Activated CD4-positive, CD25-positive, alpha-beta regulatory T cell treated with anti-CD3 and anti-CD28 coated beads, Interleukin-2, amount 50 U/mL, for 72 hours (primary cell): ENCODE measurements around the gene TMA7.

Experiments used
- DNase-seq: peaks from one replicate; pipeline ENCODE4 v3.0.0; 2021

The TMA7 gene

DNA sequence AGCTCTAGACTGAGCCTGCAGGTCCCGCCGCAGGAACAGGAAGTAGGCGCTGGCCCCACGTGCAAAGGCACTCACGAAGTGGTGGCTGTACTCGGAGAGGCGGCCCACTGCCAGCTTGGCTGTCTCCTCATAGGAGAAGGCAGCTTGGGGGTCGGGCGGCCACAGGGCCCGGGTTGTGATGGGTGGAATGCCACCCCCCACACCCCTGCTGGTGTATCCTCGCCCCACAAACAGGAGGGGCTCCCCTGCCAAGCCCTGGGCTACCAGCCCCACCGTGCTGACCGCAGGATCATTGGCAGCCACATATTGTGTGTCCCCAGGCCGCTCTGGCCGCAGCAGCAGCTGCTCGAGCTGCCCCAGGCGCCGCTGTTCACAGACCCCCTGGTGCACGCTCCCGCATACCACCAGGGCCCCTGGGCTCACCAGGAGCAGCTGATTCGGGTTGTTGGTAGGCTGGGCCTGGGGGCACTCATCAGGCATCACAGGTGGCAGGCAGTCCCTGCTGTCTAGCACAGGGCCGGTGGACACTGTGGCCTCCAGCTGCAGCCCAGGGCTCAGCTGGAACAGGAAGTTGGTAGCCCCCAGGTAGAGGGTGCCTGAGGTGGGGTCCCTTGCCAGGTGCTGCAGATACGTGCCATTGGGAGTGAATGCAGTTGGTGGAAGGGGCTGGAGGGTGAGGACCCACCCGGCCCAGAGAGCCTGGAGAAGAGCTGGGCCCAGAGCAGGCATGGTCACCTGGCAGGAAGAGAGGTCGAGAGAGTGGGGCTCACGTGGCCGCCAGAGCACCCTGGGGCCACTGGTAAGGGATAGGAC lies 16.0 kb upstream of the TMA7 start:
- no peak for DNase-seq

DNA sequence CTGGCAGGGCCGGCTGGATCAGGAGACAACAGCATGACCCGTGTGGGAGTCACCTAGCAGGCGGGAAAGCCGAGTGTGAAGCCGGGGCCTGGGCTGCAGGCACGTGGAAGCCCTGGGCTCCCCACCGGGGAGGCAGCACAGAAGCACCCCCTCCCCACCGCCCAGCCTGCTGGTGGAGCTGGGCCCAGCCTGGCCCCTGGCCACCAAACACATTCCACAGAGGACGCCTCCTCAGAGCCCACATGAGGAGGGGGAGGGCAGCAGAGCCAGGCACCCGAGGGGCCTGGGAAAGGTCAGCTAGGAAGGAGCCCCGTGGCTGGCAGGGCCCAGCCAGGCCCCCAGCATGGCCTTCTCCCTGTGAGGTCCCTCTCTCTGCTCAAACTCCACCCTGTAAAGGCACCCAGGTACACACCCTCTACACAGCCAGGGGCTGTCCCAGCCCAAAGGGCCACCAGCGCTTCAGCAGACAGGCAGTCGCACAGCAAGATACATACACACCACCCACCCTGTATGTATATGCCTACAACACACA lies 14.7 kb upstream of the TMA7 start:
- DNase-seq = no peak

DNA sequence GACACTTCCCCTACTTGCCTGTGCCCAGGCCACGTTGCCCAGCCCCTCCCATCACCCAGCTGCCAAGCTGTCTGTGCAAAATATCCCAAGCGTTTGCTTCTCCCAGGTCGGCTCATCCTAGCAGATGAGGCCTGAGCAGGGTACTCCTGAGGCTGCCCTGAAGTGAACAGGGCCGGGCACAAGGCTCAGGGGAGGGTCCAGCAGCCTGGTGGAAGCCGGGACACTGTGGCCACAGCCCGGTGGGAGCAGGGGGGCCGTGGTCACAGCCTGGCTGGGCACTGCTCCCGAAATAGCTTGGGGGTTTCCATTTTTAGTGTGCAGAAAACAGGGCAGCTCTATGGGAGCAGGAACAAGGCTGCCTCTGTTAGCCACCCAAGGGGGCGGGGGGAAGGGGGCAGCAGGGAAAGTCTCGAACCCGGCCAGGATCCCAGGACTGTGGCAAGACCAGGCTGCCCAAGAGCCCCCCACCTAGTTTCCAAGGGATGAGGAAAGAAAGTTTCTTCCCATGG lies 13.6 kb upstream of the TMA7 start:
- no peak for DNase-seq

DNA sequence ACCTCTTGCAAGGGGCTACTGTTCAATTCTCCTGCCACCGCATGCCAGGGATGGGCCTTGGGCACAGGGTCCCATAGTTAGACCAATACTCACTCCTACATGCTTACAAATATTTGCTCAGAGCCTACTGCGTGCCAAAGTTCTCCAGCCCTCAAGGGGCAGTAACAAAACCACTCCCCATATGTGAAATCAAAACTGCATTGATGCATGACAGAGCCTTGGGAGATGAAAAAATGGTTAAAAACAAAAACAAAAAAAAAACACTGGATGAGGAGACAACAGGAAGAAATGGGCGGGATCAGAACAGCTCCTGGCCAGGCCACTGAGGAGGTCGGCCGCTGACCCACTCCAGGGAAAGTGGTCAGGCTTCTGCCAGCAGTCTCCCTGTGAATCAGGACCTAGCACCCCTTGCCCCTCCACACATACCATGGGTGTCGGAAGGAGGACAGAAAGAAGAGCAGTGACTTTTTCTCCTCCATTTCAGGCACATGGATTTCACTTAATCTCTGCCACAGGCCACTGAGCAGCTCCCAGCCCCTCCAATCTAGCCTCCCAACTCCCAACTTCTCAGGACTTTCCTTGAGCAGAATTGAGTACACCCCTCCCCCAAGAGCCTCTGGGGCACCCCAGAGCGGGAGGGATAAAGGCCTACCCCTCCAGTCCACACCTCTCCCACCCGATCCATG lies 13.0 kb upstream of the TMA7 start:
- no peak for DNase-seq

DNA sequence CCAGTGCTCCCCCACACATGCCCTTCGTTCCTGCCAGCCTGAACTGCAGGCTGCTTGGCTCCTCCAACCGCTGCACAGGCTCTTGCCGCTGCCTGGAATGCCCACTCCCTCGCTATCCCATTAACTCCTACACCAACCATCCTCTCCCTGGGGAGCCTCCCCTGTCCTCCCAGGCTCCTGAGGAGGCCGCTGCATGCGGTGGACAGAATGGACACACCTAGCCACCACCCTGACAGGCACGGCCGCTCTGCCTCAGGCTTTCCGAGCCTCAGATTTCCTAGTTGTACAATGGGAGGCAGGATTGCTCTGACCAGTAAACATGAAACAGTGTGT lies 12.5 kb upstream of the TMA7 start:
- no peak for DNase-seq

DNA sequence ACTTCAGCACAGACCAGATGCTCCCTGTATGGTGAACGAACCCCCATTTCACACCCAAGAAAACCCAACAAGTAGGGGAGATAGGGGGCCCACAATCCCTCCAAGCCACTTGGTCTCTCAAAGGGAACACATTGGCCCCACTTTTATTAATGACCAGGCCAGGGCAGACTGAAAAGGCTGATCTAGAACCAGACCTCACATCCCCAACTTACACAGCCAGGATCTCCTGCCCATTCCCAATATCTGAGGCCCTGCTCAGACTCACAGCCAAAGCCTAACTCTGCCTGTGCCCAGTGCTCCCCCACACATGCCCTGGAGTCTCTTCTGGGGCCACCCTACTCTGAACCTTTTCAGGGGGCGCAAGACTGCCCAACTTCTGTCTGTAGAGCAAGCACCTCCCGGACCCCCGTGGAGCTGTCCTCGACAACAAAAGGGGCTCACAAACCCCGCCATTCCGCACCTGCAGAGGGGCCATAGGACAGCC lies 11.9 kb upstream of the TMA7 start:
- DNase-seq = no peak

DNA sequence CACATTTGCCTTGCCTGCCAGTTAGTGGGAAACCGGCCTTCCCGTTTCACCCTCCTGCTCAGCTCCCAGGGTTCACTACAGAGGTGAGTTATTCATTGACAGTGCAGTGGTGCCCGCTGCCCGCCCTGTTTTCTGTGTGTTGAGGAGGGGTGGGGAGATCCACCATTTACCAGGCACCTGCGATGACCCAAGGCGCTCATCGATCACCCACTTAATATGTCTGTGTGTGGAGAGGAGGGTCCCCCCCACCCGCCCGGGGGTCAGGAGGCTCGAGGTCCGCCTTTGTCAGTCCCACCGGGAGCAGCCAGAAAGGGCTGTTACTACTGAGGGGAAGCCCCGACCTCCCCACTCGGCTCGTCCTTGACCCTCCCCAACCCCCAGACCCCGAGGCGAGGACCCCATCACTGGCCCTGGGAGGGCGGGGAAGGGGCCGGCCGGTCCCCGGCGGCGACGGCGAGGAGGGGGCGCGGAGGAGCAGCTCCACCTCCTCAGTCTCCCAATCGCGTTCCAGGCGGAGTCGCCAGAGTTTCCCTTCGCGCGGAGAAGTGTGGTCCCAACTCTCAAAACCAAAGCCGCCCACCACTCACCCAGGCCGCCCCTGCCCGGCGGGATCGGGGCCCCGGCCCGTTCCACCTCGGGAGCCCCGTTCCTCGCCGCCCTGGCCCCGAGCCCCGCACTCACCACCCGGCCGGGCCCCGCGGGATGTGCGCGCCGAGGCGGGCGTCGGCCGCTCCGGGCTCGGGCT lies 11.3 kb upstream of the TMA7 start:
- DNase-seq = peak; percentile 40

DNA sequence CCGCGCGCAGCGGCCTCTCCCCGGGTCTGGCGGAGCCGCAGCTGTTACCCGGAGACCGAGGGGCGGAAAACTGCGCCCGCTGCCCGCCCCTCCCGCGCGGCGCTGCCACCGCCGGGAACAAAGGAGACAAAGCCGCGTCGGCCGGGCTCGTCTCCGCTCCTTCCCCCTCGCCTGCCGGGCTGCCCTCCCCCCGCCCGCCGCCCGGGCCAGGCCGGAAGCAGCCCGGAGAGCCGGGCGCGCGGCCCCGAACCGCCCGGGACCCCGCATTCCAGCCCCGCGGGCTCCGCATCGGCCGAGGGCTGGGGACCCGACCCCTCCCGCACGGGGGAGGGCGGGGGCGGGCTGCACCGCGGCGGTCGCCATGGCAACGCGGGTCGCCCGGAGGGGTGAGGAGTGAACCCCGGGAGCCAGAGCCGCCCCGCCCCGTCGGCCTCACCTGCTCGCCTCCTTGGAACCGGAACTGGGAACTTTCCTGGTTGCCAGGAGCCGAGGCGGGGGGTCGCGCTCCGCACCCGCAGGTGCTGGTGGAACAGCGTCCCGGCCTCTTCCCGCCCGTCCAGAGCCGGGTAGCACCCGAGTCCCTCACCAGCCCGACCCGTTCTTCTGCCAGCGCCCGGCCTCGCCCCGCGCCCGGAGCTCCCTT lies 10.6 kb upstream of the TMA7 start:
- DNase-seq = peak; percentile 61

DNA sequence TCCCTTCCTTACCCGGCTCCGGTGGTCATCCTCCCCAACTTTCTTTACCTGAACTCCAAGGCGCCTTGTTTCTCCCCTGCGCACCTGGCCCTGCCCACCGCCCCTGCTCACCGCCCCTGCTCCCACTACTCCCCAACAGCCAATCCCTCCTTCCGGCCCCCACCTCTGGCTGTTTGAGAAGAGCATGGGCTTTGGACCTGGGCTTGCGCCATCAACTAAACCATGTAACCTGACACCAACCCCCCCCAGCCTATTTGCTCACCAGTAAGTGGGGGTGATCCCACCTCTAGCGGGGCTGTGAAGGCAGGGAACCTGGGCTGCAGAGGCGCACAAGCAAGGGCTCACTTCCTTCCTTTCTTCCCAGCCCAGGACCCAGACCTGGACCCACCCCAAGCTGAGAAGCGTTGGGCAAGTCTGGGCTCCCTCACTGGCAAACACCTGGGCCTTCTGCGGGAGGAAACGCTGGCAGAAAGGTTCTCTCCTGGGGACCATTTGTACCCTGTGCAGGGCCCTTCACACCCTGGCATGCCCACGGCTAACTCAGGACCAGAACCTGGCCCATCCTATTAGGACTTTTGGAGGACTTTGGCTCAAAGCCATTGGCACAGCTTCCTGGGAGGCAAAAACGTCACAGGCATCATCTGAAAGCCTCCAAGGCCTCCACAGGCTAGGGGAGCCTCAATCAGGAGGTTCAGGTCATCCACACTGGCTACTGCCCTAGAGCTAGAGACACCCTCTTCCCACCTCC lies 9.9 kb upstream of the TMA7 start, which contains the start of gene PLXNB1:
TSS of gene PLXNB1 (minus strand) at position 127 of the 748 bp plus-strand sequence. CDS start 5,475 bp downstream, outside the sequence.
- no peak for DNase-seq

DNA sequence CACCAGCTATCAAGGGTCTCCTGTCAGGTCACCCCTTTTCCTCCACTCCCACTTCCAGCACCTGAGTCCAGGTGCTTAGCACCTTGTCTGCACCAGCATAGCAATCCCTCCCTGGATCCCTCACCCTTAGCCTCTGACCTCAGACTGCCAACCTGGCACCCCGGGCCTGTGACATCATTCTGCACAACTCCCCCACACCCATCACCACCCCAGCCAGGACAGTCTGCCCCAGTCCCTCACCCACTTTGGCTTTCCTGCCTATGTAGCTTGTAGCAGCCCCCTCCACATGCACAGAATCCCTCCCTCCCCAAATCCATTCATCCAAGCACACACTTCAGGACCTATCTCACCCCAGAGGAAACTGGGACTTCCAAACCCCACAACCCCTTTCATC lies 9.4 kb upstream of the TMA7 start:
- DNase-seq = no peak

DNA sequence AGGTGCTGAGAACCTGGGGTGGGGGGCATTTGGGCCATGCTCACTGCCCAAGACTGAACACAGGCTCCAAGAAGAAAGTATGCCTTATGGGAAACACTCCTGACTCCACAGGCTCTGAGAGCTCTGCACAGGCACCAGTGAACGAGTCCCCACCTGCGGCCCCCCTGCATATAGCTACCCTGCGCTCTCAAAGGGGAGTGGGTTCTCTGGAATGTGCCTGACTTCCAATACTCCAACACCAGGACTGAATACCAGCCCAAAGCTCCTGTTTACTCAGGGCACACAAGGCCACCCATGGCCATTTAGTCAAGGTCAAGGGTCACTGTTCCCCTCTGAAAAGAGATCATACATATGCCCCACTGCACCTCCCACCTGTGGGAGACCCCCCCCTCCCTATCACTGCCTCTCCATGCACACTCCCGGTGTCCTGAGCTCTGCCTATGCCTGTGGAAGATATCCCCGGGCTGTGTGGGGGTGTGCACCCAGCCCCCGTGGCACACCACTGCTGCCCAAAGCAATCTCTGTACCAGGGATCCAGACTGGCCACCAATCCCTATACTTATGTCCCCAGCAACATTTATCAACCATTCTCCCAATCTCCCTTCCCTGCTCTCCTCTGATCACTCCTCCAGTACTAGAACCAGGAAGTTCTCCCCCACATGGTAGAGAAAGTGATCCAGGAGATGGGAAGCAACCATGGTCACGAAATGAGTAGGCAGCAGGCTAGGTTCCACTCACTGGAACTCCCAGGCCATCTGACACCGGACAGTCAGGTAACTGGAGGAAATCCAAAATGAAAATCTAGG lies 8.6 kb upstream of the TMA7 start:
- no peak for DNase-seq

DNA sequence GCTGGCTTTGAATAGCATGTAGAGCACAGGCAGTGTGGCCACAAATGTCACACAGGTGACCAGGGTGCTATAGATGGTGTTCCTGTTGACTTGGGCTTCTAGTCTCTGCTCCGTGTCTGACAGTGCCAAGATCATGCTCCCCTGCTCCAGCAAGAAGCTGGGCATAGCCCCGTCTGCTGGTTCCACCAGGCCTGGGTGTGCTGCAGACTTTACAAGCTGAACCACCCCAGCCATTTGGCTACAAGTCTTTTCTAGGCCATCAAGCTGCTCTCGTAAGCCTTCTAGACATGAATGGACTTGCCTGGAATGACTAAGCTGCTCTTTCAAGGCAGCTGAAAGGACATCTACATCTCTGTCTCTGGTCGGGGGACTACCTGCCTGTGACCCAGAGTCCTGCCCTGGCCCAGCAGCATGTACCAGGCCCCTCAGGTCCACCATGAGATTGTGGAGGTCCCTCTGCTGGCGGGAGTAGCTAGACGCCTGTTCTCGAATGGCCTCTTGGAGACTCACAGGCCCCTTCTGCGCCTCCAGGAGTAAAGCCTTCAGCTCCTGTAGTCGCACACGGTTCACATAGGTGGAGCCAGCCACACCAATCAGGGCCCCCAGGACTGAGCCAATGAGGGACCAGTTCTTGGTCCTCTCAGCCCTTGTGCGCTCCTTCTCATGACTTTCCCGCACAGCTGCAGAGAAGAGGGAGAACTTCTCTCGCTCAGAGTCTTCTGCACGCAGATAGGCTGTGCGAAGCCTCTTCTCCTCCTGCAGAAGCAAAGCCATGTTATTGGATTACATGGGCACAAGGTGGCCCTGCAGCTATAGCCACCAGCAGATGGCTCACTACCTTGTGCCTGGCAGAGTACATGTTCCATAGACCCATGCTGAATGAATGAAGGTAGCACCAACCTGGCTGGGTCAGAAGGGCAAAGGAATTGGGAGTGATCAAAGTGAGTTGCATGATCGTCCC lies 7.4 kb upstream of the TMA7 start:
- no peak for DNase-seq

DNA sequence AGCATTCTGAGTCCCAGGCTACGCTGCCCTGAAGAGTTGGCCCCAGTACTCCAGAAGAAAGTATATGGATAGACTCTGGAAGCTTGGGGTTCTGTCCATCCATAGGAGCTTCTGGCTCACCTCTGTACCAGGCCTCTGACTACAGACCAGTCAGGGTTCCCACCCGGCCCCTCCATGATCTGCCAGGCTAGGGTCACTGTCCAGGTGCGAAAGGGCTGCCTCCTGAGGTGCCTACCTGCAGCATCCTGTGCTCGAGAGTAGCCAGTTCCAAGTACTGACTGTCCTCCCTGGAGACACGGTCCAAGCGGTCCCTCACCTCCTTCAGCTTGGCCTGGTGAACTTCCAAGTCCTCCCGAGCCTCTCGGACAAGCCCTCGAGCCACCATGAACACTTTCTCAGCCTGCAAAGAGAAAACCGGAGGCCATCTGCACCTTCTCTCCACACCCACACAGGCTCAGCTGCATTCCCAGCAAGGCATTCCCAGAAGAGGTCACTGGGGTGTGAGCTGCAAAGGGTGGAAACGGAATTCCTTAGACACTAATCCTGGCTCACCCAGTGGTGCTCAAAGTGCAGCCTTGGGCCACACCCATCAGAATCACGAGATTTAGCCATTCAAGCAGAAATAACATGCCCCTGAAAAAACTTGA lies 6.5 kb upstream of the TMA7 start:
- no peak for DNase-seq

DNA sequence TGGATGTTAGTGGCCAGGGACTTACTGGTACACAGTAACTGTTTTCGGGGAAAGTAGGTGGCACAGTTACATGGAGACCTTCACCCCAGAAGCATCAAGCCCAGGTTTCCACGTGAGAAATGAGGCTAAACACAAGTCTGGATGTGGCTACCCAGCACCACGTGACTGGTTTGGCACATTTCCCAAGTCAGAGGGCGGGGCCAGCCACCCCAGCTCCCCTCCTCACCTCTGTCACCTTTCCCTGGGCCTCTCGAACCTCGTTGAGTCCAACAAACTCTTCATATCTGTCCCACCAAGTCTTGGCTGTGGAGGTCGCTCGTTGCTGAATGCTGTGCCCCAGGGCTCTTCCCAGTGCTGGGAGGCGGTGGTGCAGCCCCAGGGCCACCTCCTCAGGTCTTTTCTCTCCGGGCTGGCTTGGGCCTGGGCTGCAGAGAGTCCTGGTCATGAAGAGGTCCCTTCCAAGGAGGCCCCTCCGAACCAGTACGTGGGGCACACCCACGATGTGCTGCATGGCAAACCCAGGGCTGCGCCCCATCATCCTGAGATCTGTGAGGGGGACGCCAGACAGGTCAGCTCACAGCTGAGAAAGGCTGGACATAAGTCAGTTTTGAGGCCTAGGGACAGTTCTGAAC lies 5.3 kb upstream of the TMA7 start:
- DNase-seq = no peak

DNA sequence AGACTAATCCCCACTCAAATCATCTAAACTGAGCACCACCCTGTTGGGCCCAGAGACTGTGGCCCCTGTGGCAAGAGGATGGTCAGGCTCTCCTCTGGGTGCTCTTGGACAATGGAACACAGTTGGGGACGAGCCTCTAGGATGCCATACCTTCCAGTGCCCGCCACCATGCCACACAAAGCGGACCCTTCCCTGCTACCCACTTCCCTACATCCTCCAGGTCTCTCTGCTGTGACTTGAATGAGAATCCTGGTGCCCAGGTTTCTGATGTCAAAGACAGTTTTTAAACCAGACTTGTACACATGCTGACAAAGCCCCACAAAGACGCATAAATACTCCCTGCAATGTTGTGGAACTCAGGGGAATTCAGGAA lies 4.8 kb upstream of the TMA7 start:
- DNase-seq = no peak

DNA sequence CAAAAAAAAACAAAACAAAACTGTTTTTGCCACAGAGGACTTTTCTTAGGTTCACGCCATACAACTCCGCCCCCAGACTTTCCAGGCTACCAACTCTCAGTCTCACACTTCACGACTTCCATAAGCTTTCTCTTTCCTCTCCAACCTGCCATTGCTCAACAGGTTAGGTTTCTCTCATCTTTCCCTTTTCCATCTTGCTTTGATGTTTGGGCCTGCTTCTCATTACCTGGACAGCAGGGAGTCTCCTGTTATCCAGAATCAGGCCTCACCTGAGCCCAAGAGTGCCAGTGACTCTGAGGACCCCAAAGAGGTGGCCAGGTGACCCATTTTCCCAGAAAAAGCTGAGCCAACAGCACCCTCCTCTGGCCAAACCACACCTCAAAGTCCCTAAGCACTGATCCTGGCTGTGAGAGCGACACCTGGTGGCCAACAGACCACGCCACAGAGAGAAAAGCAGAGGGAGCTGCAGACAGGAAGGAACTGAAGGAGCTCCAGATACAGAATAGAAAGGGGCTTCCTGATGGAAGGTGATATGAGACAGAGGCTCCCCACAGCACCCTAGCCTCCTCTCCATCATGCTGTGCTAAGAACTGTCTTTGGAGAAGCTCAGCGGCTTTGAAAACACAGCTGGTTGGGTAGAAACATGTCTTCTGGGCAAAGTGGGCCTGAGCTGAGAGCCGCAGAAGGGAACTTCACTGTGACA lies 4.1 kb upstream of the TMA7 start:
- DNase-seq = peak; percentile 79

DNA sequence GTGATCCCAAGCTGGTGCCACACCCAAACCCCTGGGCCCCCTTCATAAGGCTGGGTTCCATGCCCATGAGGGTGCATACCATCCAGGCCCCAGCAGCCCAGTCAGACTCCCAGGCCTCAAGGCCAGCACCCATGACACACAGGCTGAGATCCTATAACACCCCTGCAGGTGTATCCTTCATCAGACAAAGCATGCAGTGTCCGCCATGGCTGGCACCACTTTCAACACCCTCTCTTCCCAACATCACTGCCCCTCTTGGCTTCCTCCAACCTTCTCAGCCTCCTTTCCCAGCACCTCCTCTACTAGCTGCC lies 3.6 kb upstream of the TMA7 start:
- DNase-seq = no peak

DNA sequence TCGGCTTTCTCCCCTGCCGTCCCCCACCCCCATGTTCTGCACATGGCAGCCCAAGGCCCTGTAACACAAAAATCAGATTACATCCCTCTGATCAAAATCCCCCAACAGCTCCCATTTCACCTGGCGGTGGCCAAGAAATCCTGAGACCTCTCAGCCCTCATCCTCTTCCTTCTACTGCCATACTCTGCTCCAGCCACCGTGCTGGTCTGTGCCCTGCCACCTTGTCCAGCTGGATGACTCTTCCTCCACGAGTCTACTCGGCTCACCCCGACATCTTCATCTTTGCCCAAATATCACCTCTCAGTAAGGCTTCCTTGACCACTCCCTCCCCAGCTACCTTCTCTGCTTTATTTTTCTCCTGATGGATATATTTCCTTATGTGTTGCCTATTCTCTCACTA lies 3.2 kb upstream of the TMA7 start:
- no peak for DNase-seq
